Lower lobe of right lung (tissue), 2 donors: ENCODE data around the gene MGMT. TPM values are rescaled to one million over a fixed set of nuclear protein-coding genes. Genes with fewer than 3 reads are reported as not detected.

Source experiments
- ATAC-seq, 2 donors: fragments of 200-7000 bp; cut with Tn5 transposase; one replicate each; pipeline ENCODE4 v1.9.1; 2020 to 2022; ENCODE audit warnings: mild to moderate bottlenecking in 2 of 2, moderate library complexity in 2 of 2
- DNase-seq: peaks from one replicate; pipeline ENCODE4 v3.0.0-alpha.2; 2020
- H3K27ac ChIP-seq: fragments of 200-600 bp; one replicate; pipeline ENCODE4 v1.8.0; 2022
- H3K27me3 ChIP-seq: fragments of 200-600 bp; one replicate; pipeline ENCODE4 v1.8.0; 2022; ENCODE audit warnings: low read depth
- H3K36me3 ChIP-seq: fragments of 200-600 bp; one replicate; pipeline ENCODE4 v1.8.0; 2022; ENCODE audit warnings: mild to moderate bottlenecking
- H3K4me1 ChIP-seq: fragments of 200-600 bp; one replicate; pipeline ENCODE4 v1.8.0; 2022
- H3K4me3 ChIP-seq: fragments of 200-600 bp; one replicate; pipeline ENCODE4 v1.8.0; 2022; ENCODE audit warnings: mild to moderate bottlenecking
- H3K9me3 ChIP-seq: fragments of 200-600 bp; one replicate; pipeline ENCODE4 v1.8.0; 2022
- CTCF ChIP-seq: fragments of 200-600 bp; IDR thresholded peaks from one replicate; pipeline ENCODE4 v1.8.0; 2022; ENCODE audit warnings: antibody characterized with exemption, mild to moderate bottlenecking
- intact Hi-C: fragments of 100-400 bp; cut with DNase I; formaldehyde crosslinking; loops from one replicate; pipeline ENCODE4 v1.11.0; 2022
- total RNA-seq: library from RNA; stranded (reverse); fragmentation: NEBNext Ultra II Directional; extraction: Animal tissue kit (Norgen Biotek cat#: 25700); gene quantifications from one replicate; pipeline ENCODE4 v1.2.1, GENCODE V29; 2021
- donor health status: DM: no; HTN: yes; CAD: no; lungs with severe emphysema.

The MGMT gene
- total RNA-seq, 1 donor from 2014 or later, result 19.9 TPM

- intact Hi-C loops, result no loop called here
- Histone ChIP-seq H3K4me3 (no peak overlapping the region), H3K36me3 (peaks cover 12% of the 10 kb centered on the region), H3K27ac (no peak overlapping the region), H3K4me1 (peaks cover 10% of the 10 kb centered on the region), H3K9me3 (no peaks in the 10 kb centered on the region), H3K27me3 (no peaks in the 10 kb centered on the region)
- DNase-seq (no peak), ATAC-seq (no peak)
- no peak for TF ChIP-seq CTCF
These were observed 242.1 kb downstream of the MGMT start for GRCh38 chr10:129709101-129709500.

- H3K27ac ChIP-seq, result no peak overlapping the region
- intact Hi-C loops, result no loop called here
- peaks cover 12% of the 10 kb centered on the region for H3K36me3 ChIP-seq
- H3K4me1 ChIP-seq, result peaks cover 10% of the 10 kb centered on the region
- no peaks in the 10 kb centered on the region for H3K9me3 ChIP-seq
- no peak for TF ChIP-seq CTCF
- no peak overlapping the region for H3K4me3 ChIP-seq
- no peak for DNase-seq
- no peak for ATAC-seq
- no peaks in the 10 kb centered on the region for H3K27me3 ChIP-seq
These were observed 242.8 kb downstream of the MGMT start for GRCh38 chr10:129709627-129710509.

GRCh38 chr10:129710510-129710847 is 243.4 kb downstream of the MGMT start:
- TF ChIP-seq CTCF, result no peak
- ATAC-seq, result no peak
- intact Hi-C loops, result no loop called here

DNA sequence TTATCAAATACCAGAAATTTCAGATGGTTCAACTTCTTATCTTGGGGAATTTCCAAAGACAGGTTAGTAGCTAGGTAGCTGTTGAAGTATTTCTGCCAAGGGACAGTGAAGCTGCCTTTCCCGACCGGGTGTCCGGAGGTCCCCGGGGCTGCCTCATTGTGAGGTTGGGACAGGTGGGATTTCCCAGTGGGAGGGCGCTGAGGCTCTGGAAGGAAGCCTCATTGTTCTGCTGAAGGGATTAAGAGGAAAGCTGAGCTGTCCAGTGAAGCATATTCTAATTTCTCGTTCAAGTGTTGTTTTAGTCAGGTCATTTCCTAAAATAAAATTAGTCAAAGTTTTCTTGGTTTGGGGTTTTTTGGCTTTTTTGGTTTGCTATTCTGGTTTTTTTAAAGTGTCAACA is 244.2 kb downstream of the MGMT start:
- DNase-seq (no peak), ATAC-seq (no peak)
- Histone ChIP-seq H3K4me1 (peaks cover 10% of the 10 kb centered on the region), H3K9me3 (no peaks in the 10 kb centered on the region), H3K27ac (no peak overlapping the region), H3K36me3 (peaks cover 12% of the 10 kb centered on the region), H3K27me3 (no peaks in the 10 kb centered on the region), H3K4me3 (no peak overlapping the region)
- intact Hi-C loops, result no loop called here
- no peak for TF ChIP-seq CTCF

More at GRCh38 chr10:129710510-129710847, 243.4 kb downstream of the MGMT start:
- H3K4me1 ChIP-seq, result peaks cover 10% of the 10 kb centered on the region
- no peaks in the 10 kb centered on the region for H3K27me3 ChIP-seq
- H3K4me3 ChIP-seq, result no peak overlapping the region
- H3K9me3 ChIP-seq, result no peaks in the 10 kb centered on the region
- peaks cover 12% of the 10 kb centered on the region for H3K36me3 ChIP-seq
- H3K27ac ChIP-seq, result no peak overlapping the region
- no peak for DNase-seq

DNA sequence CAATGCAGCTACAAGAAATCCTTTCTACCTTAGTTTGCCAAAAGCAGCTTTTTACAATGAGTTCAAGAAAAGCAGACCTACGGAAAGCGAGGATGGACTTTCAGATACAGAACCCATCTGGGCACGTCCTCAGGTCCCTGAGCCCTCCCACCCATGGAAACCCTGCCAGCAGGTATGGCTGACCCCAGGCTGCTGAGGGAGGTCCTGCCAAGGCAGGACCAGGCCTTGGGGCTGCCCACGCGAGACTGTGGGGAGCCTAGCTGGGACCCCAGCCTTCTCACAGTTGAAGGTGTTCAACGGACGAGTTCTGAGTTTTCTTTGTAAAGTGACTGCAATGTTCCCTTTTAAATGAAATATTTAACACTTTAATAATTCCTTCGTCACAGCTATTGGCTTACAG is 245.0 kb downstream of the MGMT start:
- no peak for DNase-seq
- Histone ChIP-seq H3K27me3 (no peaks in the 10 kb centered on the region), H3K36me3 (peaks cover 12% of the 10 kb centered on the region), H3K9me3 (no peaks in the 10 kb centered on the region), H3K4me3 (no peak overlapping the region), H3K27ac (no peak overlapping the region), H3K4me1 (peaks cover 10% of the 10 kb centered on the region)
- ATAC-seq, result no peak
- intact Hi-C loops, result no loop called here
- TF ChIP-seq CTCF, result no peak
